Neural progenitor cell (in vitro differentiated cells): ENCODE results near the gene CIDEB.

Experiments used
- EZH2 ChIP-seq: fragments of 200-600 bp; sonication (generic); IDR thresholded peaks from 2 replicates; pipeline ENCODE4 v1.6.1; 2017; ENCODE audit warnings: antibody characterized with exemption, mild to moderate bottlenecking, moderate library complexity
- EZH2phosphoT487 ChIP-seq: fragments of 200-600 bp; sonication (generic); IDR thresholded peaks from 2 replicates; pipeline ENCODE4 v1.6.1; 2017; ENCODE audit warnings: antibody characterized with exemption
- TF ChIP-seq, protein P1 (sequence below): fragments of 200-600 bp; sonication (generic); IDR thresholded peaks from 2 replicates; pipeline ENCODE4 v1.5.1; 2017; ENCODE audit warnings: antibody characterized with exemption, mild to moderate bottlenecking

DNA sequence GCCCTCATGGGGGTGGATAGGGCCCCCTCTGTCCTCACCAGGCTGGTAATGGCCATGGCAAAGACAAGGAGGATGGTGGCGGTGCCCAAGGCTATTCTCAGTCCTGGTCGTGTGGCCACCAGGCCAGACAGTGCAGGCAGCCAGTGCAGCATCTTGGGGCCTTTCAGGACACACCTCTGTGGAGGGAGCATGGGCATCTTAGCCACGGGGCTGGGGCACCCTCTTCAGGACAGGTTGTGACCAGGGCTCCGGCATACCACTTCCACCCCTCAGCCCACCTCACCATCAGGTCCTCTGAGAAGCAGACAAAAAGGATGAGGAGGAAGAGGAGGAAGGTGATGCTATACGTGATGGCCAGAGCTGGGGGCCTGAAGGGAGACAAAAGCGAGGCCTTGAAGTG, 16.2 kb upstream of the CIDEB start:
- TF ChIP-seq, protein P1, sequence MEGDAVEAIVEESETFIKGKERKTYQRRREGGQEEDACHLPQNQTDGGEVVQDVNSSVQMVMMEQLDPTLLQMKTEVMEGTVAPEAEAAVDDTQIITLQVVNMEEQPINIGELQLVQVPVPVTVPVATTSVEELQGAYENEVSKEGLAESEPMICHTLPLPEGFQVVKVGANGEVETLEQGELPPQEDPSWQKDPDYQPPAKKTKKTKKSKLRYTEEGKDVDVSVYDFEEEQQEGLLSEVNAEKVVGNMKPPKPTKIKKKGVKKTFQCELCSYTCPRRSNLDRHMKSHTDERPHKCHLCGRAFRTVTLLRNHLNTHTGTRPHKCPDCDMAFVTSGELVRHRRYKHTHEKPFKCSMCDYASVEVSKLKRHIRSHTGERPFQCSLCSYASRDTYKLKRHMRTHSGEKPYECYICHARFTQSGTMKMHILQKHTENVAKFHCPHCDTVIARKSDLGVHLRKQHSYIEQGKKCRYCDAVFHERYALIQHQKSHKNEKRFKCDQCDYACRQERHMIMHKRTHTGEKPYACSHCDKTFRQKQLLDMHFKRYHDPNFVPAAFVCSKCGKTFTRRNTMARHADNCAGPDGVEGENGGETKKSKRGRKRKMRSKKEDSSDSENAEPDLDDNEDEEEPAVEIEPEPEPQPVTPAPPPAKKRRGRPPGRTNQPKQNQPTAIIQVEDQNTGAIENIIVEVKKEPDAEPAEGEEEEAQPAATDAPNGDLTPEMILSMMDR = no peak
- TF ChIP-seq EZH2 (no peak), EZH2phosphoT487 (no peak)
